ENCODE results near the gene ZNF497.
"Not testable (repeated sequence)": the region's sequence is repeated elsewhere in the genome, so short reads cannot be mapped to it uniquely, and the experiment has no call there.

The ZNF497 gene

GRCh38 chr19:58366585-58367430 is 4.3 kb upstream of the ZNF497 start:
- DNase-seq, result no peak

GRCh38 chr19:58364146-58364545 is 1.6 kb upstream of the ZNF497 start:
- no peak for DNase-seq

DNA sequence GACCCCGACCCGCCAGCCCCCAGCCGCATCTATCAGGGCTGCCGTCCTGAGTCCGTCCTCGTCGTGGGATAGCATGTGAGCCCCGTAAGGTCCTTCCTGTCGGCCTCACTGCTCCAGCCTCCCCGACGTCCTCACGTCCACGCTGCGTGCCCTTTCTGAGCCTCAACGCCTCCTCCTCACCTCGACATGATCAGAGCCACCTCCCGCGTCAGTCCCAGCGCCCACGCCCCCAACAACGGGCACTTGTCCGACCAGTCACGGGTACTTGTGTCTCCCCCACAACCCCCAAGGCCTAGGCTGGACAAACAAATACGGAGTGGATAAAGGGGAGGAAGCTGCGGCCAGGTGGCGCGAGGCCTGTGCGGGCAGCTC is 665 bp downstream of the ZNF497 start:
- DNase-seq, result peak in 4 of 6 experiments; percentile 13 to 38 (median 30)

DNA sequence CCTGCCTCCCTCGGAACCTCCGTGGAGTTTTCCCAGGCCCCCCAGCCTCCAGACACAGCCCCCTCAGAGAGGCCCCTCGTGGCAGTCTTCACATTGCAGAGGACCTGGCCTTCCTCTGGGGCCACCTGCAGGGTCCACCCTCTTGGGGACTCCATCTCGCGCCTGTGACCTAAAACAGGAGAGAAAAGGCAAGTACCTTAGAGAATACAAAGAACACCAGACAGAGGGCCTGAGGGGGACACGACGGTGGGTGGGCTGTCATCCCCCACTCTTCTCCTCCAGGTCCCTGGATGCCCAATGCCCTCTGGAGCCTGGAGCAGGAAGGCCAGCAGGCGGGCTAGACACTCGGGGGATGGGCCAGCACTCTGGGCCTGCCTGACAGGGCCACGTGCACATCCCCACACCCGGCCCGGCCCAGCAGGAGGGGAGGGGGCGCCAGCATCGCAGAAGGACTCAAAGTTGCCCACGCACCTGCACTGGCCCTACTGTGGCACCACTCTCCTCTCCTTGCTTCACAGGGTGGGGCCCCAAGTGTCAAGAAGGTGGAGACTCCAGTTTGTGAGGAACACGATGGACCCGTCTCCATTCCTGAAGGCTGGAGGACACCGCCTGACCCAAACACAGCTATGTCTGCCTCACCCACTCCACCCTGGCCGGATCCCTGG is 4.9 kb downstream of the ZNF497 start:
- DNase-seq, result no peak

DNA sequence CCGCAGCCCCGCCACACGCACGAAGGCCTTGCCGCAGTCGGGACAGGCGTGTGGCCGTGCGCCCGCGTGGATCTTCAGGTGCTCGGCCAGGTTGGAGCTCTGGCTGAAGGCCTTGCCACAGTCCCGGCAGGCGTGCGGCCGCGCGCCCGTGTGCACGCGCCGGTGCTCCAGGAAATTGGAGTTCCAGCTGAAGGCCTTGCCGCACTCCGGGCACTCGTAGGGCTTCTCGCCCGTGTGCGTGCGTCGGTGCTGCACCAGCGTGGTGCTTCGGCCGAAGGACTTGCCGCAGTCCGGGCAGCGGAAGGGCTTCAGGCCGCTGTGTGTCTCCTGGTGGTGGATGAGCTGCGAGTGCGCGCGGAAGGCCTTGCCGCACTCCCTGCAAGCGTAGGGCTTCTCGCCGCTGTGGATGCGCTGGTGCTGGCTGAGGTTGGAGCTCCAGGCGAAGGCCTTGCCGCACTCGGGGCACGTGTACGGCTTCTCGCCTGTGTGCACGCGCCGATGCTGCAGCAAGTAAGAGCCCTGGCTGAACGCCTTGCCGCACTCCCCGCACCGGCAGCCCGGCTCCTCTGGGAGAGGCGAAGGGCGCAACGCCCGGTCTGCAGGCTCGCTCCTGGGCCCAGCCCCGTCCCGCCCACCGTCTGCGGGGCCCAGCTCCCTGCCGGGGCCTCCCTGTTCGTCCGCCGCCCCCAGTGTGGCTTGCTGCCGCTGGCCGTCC is 5.6 kb downstream of the ZNF497 start:
- peak in 1 of 6 experiments; percentile 34 for DNase-seq

- peak; percentile 21 to 72 (median 34) for DNase-seq
These were observed 6.4 kb downstream of the ZNF497 start for GRCh38 chr19:58355908-58356765.

DNA sequence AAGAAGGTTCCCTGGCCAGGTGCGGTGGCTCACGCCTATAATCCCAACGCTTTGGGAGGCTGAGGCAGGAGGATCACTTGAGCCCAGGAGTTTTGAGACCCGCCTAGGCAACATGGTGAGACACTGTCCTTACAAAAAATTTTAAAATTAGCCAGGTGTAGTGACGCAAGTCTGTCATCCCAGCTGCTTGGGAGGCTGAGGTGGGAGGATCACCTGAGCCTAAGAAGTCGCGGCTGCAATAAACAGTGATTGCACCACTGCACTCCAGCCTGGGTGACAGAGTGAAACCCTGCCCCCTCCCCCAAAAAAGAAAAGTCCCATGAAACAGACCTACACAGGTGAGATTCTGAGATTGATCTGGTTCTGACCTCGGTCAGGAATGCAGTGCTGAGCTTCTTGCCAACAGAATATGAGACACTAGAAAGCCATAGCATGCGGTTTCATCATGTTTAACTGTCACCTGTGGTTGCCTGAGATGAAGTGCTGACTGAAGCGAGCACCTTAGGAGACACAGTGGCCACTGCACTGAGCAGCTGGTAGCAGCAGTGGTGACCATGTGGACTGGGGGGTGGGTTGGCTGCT is 7.2 kb downstream of the ZNF497 start:
- no peak for DNase-seq

- DNase-seq, result no peak
These were observed 8.0 kb downstream of the ZNF497 start for GRCh38 chr19:58354478-58355030.

GRCh38 chr19:58353717-58354477 is 8.7 kb downstream of the ZNF497 start:
- DNase-seq, result no peak

DNA sequence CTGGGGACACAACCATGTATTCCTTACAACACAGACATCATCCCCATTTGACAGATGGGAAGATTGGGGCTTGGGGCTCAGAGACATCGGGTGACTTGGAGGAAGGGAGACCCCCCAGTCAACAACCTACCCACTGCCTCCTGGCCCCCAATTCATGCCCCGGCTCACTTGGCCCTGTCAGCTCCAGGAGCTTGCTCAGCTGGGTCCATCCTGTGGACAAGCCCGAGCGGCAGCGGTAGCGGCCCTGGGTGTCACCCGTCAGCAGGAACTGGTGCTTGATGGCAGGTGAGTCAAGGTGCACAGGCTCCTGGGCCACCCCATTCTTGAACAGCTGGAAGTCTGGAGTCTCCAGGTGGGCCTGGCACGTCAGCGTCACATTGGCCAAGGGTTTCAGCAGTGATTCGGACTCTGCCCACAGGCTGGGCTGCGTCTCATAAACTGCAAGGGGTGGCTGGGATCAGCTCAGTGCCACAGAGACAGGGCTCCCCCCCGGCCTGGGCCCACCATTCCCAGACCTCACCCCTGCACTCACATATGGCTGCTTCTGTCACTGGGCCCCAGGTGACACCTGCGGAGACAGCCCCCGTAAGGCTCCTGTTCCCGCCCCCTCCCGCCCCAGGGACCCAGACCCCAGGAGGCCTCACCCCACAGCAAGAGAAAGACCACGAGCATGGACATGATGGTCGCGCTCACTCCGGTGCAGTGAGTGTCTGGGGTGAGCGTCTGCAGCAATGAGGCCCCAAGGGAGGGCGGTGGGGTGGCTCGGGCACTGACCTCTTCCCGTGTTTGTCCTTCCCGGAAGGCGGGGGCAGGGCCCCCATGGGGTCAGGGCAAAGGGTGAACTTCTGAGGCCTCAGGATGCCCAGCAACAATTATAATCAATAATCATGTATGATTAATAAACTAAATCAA is 9.5 kb downstream of the ZNF497 start, which contains the start of gene A1BG:
Gene A1BG (minus strand): TSS at position 733 of the 912 bp plus-strand sequence. CDS start 55 bp downstream, at position 678.
- DNase-seq, result no peak

DNA sequence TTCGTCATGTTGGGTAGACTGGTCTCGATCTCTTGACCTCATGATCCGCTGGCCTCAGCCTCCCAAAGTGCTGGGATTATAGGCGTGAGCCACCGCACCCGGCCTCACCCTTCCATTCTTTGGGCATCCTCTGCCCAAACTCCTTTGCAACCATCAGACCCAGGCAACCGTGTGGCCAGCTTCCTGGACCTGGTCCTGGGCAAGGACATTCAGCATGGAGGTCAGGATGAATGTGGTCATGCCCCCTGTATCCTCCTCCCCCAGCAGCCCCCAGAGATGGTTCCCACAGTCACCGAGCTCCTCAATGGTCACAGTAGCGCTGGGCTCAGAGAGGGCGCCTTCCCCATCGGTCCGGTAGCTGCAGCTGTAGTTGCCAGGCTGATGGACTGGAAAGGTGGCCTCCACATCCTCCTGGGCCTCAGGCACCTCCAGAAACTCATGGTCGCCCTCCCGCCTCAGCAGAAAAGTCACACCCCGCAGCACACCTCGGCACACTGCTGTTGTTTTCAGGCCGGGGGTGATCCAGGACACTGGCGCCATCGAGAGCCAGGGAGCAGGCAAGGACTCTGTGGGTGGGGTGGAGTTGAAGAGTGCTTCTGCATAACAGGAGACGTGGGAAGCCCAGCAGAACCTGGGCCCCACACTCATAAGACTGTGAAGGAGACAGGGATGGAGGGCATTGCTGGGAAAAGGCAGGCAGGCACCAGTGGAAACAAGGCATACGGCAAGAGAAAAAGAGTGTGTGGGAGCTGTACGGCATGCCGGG is 10.4 kb downstream of the ZNF497 start:
- DNase-seq, result no peak

DNA sequence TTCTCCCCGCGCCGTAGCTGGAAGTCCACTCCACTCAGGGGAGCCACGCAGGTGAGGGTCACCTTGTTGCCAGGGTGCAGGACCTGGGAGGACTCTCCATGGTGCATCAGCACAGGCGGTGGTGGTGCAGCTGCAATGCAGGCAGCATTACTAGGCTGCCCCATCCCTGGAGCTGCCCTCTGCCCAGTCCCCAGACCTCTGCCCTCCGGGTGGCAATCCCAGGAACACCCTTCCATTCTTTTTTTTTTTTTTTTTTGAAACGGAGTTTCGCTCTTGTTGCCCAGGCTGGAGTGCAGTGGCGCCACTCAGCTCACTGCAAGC is 11.0 kb downstream of the ZNF497 start:
- DNase-seq, result no peak

- no peak for DNase-seq
These were observed 11.5 kb downstream of the ZNF497 start for GRCh38 chr19:58350871-58351557.

DNA sequence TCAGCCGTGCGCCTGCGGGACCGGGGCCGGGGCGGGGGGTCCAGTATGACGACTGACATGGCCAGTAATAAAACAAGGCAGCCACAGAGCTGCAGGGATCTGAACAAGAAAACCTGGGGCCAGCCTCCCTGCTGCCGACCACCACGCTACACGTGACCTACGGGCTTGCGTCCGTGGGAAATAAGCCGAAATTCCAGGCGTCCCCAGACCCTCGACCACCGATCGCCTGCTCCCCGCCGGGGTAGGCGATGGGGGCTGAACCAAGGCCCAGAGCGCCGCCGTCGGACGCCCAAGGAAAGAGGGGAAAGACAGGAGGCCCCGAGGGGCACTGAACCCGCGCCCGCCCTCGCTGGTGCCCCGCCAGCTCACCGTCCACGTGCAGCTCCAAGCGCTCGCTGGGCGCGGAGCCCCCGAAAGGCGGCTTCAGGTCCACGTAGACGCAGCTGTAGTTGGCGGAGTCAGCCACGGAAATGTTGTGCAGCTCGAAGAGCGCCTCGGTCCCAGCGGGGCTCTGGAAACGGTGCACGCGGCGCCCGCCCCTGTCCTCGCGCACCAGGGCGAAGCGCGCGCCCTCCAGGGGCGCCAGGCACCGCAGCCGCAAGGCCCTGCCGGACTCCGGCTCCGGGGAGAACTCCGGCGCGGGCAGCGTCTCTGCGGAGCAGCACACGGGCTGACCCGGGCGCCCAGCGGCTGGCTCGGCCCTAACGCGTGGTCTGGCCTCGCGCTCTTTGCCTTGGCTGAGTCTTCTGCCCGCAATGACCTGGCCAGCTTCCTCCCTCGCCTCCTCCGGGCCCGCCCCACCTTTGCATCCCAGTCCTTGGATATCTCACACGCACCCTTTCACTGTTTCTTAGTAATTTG is 12.3 kb downstream of the ZNF497 start:
- DNase-seq, result no peak

GRCh38 chr19:58349590-58349989 is 13.0 kb downstream of the ZNF497 start:
- DNase-seq, result no peak

GRCh38 chr19:58348080-58348479 is 14.5 kb downstream of the ZNF497 start:
- not testable (repeated sequence) for DNase-seq

Data from stimulated activated naive CD4-positive, alpha-beta T cell (primary cell).